GM21786 (cell line): ENCODE data around the gene CLIP4.

Experiments
- ATAC-seq: cut with Tn5 transposase; IDR thresholded peaks from one replicate; pipeline ENCODE4 v1.9.1; 2021; ENCODE audit not compliant: unreplicated experiment

Gene CLIP4

GRCh38 chr2:29218071-29218470 lies 102.9 kb downstream of the CLIP4 start:
- no peak for ATAC-seq

- ATAC-seq: no peak
Observed at GRCh38 chr2:29218550-29219125, 103.4 kb downstream of the CLIP4 start.

GRCh38 chr2:29219374-29219773 lies 104.2 kb downstream of the CLIP4 start:
- ATAC-seq: no peak

GRCh38 chr2:29220506-29221270 lies 105.5 kb downstream of the CLIP4 start:
- no peak for ATAC-seq

- no peak for ATAC-seq
Observed at GRCh38 chr2:29222381-29223179, 107.4 kb downstream of the CLIP4 start.

GRCh38 chr2:29223257-29223656 lies 108.0 kb downstream of the CLIP4 start:
- no peak for ATAC-seq

GRCh38 chr2:29223851-29224692 lies 108.9 kb downstream of the CLIP4 start:
- ATAC-seq: no peak

GRCh38 chr2:29224693-29225551 lies 109.7 kb downstream of the CLIP4 start:
- ATAC-seq: no peak

- no peak for ATAC-seq
Observed at GRCh38 chr2:29225814-29226213, 110.6 kb downstream of the CLIP4 start.

- ATAC-seq: no peak
Observed at GRCh38 chr2:29226375-29226774, 111.2 kb downstream of the CLIP4 start.

GRCh38 chr2:29226808-29227207 lies 111.6 kb downstream of the CLIP4 start:
- ATAC-seq: no peak

- ATAC-seq: no peak
Observed at GRCh38 chr2:29227935-29228675, 112.9 kb downstream of the CLIP4 start.

GRCh38 chr2:29228947-29229346 lies 113.7 kb downstream of the CLIP4 start:
- ATAC-seq: no peak

- ATAC-seq: no peak
Observed at GRCh38 chr2:29229640-29230039, 114.4 kb downstream of the CLIP4 start.

GRCh38 chr2:29232041-29232440 lies 116.8 kb downstream of the CLIP4 start:
- no peak for ATAC-seq

- ATAC-seq: no peak
Observed at GRCh38 chr2:29233428-29233827, 118.2 kb downstream of the CLIP4 start.

GRCh38 chr2:29235411-29235810 lies 120.2 kb downstream of the CLIP4 start:
- no peak for ATAC-seq

- no peak for ATAC-seq
Observed at GRCh38 chr2:29236074-29236473, 120.9 kb downstream of the CLIP4 start.

- ATAC-seq: no peak
Observed at GRCh38 chr2:29238497-29238896, 123.3 kb downstream of the CLIP4 start.
